ENCODE measurements around the gene FANCC.
"Not testable (repeated sequence)": the region's sequence is repeated elsewhere in the genome, so short reads cannot be mapped to it uniquely, and the experiment has no call there.

FANCC gene

GRCh38 chr9:95282332-95282731 is 35.2 kb downstream of the FANCC start:
- DNase-seq (ENCODE audit: low read depth), result no peak

GRCh38 chr9:95280745-95281144 is 36.8 kb downstream of the FANCC start:
- no peak for DNase-seq (ENCODE audit: low read depth)

GRCh38 chr9:95277509-95277908 is 40.0 kb downstream of the FANCC start:
- no peak for DNase-seq (ENCODE audit: low read depth)

GRCh38 chr9:95276395-95276954 is 41.0 kb downstream of the FANCC start:
- no peak for DNase-seq (ENCODE audit: low read depth)

GRCh38 chr9:95274160-95274559 is 43.3 kb downstream of the FANCC start:
- DNase-seq (ENCODE audit: low read depth), result not testable (repeated sequence)

- DNase-seq (ENCODE audit: low read depth), result no peak
Observed at GRCh38 chr9:95273369-95274022, 44.0 kb downstream of the FANCC start.

GRCh38 chr9:95272830-95273229 is 44.7 kb downstream of the FANCC start:
- no peak for DNase-seq (ENCODE audit: low read depth)

- DNase-seq (ENCODE audit: low read depth), result no peak
Observed at GRCh38 chr9:95270790-95271189, 46.7 kb downstream of the FANCC start.

GRCh38 chr9:95269803-95270773 is 47.4 kb downstream of the FANCC start:
- DNase-seq (ENCODE audit: low read depth), result not testable (repeated sequence)

- no peak for DNase-seq (ENCODE audit: low read depth)
Observed at GRCh38 chr9:95268681-95269080, 48.8 kb downstream of the FANCC start.

GRCh38 chr9:95266649-95267048 is 50.9 kb downstream of the FANCC start:
- no peak for DNase-seq (ENCODE audit: low read depth)

GRCh38 chr9:95265960-95266359 is 51.5 kb downstream of the FANCC start:
- DNase-seq (ENCODE audit: low read depth), result no peak

- DNase-seq (ENCODE audit: low read depth), result no peak
Observed at GRCh38 chr9:95264954-95265615, 52.4 kb downstream of the FANCC start.

GRCh38 chr9:95261890-95262289 is 55.6 kb downstream of the FANCC start:
- DNase-seq (ENCODE audit: low read depth), result no peak

GRCh38 chr9:95250462-95251221 is 66.9 kb downstream of the FANCC start:
- no peak for DNase-seq (ENCODE audit: low read depth)

GRCh38 chr9:95249986-95250385 is 67.5 kb downstream of the FANCC start:
- no peak for DNase-seq (ENCODE audit: low read depth)

- DNase-seq (ENCODE audit: low read depth), result no peak
Observed at GRCh38 chr9:95246547-95246946, 71.0 kb downstream of the FANCC start.

- no peak for DNase-seq (ENCODE audit: low read depth)
Observed at GRCh38 chr9:95242613-95243012, 74.9 kb downstream of the FANCC start.

- no peak for DNase-seq (ENCODE audit: low read depth)
Observed at GRCh38 chr9:95239071-95239470, 78.4 kb downstream of the FANCC start.

GRCh38 chr9:95237336-95237735 is 80.2 kb downstream of the FANCC start:
- DNase-seq (ENCODE audit: low read depth), result no peak

- DNase-seq (ENCODE audit: low read depth), result no peak
Observed at GRCh38 chr9:95230046-95230445, 87.5 kb downstream of the FANCC start.

Measured in activated T-cell treated with anti-CD3 and anti-CD28 coated beads for 1 hour (primary cell).